HG03108 (cell line): ENCODE data around the gene DDX50.
"Not testable (repeated sequence)": the region's sequence is repeated elsewhere in the genome, so short reads cannot be mapped to it uniquely, and the experiment has no call there.

Experiments
- ATAC-seq: cut with Tn5 transposase; IDR thresholded peaks from one replicate; pipeline ENCODE4 v1.9.1; 2021; ENCODE audit warnings: moderate library complexity; ENCODE audit not compliant: unreplicated experiment

Gene DDX50

GRCh38 chr10:68979738-68980137, 78.6 kb downstream of the DDX50 start:
- ATAC-seq = not testable (repeated sequence)

GRCh38 chr10:68981074-68981473, 80.0 kb downstream of the DDX50 start:
- no peak for ATAC-seq

GRCh38 chr10:68982389-68982788, 81.3 kb downstream of the DDX50 start:
- no peak for ATAC-seq

- ATAC-seq = no peak
Measured at GRCh38 chr10:68987611-68988010, 86.5 kb downstream of the DDX50 start.

- ATAC-seq = peak; percentile 75
Measured at GRCh38 chr10:68988530-68989316, 87.6 kb downstream of the DDX50 start, which contains the start of gene KIFBP. TSS of gene KIFBP (plus strand) at chr10:68988803. CDS start at chr10:68988833, 30 bp downstream.

- no peak for ATAC-seq
Measured at GRCh38 chr10:68989317-68989990, 88.3 kb downstream of the DDX50 start.

- no peak for ATAC-seq
Measured at GRCh38 chr10:68992636-68993440, 91.7 kb downstream of the DDX50 start.
